NCI-H1105 (cell line): ENCODE measurements around the gene CROCC2.
A peak's percentile ranks its signal among the peaks of the same experiment; 100 is the strongest.

ENCODE experiments used
- DNase-seq: peaks from one replicate; lab custom pipeline; 2025; lab: John Stamatoyannopoulos, UW

CROCC2 gene

GRCh38 chr2:241015439-241015838, 109.3 kb downstream of the CROCC2 start:
- no peak for DNase-seq

GRCh38 chr2:241017228-241017940, 111.2 kb downstream of the CROCC2 start:
- DNase-seq: no peak

- no peak for DNase-seq
Measured at GRCh38 chr2:241018051-241018891, 112.1 kb downstream of the CROCC2 start.

- DNase-seq: no peak
Measured at GRCh38 chr2:241019441-241020139, 113.5 kb downstream of the CROCC2 start.

- DNase-seq: no peak
Measured at GRCh38 chr2:241020201-241020600, 114.1 kb downstream of the CROCC2 start.

- no peak for DNase-seq
Measured at GRCh38 chr2:241020629-241021190, 114.6 kb downstream of the CROCC2 start.

GRCh38 chr2:241025639-241026038, 119.5 kb downstream of the CROCC2 start:
- DNase-seq: no peak

GRCh38 chr2:241029599-241030332, 123.6 kb downstream of the CROCC2 start:
- DNase-seq: no peak

GRCh38 chr2:241030333-241030680, 124.2 kb downstream of the CROCC2 start:
- no peak for DNase-seq

GRCh38 chr2:241030883-241031282, 124.7 kb downstream of the CROCC2 start:
- no peak for DNase-seq

- DNase-seq: no peak
Measured at GRCh38 chr2:241031436-241032165, 125.5 kb downstream of the CROCC2 start.

- DNase-seq: no peak
Measured at GRCh38 chr2:241033336-241033987, 127.3 kb downstream of the CROCC2 start.

- DNase-seq: no peak
Measured at GRCh38 chr2:241033994-241034393, 127.9 kb downstream of the CROCC2 start.

GRCh38 chr2:241034490-241035141, 128.5 kb downstream of the CROCC2 start:
- no peak for DNase-seq

GRCh38 chr2:241035142-241035817, 129.1 kb downstream of the CROCC2 start:
- DNase-seq: no peak

- peak; percentile 30 for DNase-seq
Measured at GRCh38 chr2:241035818-241036396, 129.8 kb downstream of the CROCC2 start.

GRCh38 chr2:241036397-241036963, 130.3 kb downstream of the CROCC2 start:
- DNase-seq: peak; percentile 43

GRCh38 chr2:241036964-241037421, 130.9 kb downstream of the CROCC2 start:
- DNase-seq: no peak

GRCh38 chr2:241037498-241037897, 131.4 kb downstream of the CROCC2 start:
- no peak for DNase-seq
